HG02610 (cell line): ENCODE data around the gene SPEN.
"Not testable (repeated sequence)": the region's sequence is repeated elsewhere in the genome, so short reads cannot be mapped to it uniquely, and the experiment has no call there.

Source experiments
- ATAC-seq: cut with Tn5 transposase; IDR thresholded peaks from one replicate; pipeline ENCODE4 v1.9.1; 2021; ENCODE audit warnings: mild to moderate bottlenecking, moderate library complexity; ENCODE audit not compliant: unreplicated experiment

SPEN gene

DNA sequence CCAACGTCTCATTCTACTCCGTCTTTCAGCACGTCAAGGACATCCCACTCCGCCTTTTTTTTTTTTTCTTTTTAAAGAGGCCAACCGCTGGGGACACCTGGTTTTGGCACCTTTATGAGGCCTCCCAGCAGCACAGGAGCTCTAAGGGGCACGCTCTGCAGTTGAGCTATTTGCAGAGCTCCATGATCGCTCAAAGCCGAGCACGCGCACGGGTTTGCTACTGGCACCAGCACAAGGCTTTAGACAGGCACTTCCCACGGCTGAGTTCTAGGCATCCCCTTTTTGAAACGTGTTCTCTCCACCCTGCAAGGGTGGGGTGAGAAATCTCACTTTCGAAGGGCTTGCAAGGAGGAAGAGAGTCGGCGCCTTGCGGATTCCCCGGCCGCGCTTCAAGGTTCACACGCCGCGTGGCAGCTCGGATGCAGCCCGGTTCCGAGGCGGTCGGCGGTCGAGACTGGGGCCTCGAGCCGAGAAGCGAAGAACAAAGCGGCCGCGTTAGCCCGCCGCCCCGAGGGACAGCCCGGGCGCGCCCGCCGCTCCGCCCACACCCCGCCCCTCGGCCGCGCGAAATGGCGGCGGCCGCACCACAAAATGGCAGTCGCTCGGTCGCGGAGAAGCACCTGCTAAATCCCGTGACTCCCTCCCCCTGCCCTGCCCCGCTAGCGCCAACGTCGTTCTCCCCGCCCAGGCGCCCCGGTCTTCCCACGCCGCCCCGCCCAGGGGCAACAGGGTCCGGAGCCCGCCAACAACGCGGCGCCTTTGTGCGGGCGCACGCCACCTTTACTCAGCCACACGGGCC is 12.9 kb upstream of the SPEN start:
- peak; percentile 43 for ATAC-seq

DNA sequence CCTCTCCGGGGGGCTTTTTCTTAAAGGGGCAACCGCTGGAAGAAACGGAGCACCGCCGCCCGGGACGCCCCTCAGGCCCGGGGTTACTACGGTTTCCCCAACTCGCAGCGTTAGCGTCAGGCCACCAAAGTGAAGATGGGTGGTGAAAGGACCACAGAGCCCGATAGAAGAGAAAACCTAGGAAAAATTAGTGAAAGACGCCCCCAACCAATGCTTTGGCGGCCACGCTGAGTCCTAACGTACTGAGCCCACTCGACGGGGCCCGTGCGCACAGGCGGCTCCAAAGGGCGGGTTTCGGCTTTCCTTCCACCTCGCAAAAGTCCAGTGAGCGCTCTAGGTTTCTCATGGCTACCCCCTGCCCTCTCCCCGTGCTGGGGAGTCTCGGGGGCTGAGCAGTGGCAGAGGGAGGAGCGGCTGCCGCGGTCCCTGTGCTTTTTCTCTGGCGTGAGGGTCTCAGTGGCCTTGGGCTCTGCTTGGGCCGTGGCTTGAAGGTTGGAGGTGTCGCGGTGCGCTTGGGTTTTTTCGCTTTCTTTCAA is 12.2 kb upstream of the SPEN start:
- peak; percentile 1 for ATAC-seq

DNA sequence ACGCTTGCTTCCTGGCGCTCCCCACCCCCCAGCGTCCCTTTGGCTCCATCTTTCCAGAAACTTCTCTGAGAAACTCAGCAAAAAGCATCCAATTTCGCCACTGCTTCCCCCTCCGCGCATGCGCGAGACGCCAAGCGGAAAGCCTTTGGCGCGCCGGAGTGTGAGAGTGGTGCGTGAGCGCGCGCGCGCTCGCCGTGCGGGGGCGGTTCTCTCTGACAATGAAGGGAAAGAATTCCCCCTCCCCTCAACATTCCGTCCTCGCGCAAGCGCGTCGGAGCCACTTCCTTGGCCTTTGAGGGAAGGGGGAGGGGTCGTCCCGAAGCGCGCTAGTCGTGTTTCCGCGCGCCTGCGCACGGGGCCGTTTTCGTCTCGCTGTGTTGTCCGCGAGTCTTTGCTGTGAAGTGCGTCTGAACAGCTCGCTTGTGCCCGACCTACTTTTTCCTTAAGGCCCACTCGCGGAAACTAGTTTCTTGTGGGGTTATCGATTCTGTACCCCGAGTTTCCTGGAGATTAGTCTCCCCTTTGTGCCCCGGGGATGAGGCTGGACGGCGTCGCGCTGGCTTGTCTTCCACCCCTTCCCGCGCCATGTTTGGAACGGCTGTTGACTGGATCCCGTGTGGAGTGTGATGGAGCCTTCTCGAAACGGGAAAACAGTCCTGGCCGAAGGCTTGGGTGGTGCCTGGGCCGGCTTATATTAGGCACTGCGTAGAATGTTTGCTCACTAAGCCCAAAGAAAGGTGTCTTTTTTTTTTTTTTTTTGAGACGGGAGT is 11.6 kb upstream of the SPEN start:
- peak; percentile 37 for ATAC-seq

DNA sequence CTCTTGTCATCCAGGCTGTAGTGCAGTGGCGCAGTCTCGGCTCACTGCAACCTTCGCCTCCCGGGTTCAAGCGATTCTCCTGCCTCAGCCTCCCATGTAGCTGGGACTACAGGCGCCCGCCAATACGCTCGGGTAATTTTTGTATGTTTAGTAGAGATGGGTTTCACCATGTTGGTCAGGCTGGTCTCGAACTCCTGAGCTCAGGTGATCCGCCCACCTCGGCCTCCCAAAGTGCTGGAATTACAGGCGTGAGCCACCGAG is 11.1 kb upstream of the SPEN start:
- not testable (repeated sequence) for ATAC-seq

DNA sequence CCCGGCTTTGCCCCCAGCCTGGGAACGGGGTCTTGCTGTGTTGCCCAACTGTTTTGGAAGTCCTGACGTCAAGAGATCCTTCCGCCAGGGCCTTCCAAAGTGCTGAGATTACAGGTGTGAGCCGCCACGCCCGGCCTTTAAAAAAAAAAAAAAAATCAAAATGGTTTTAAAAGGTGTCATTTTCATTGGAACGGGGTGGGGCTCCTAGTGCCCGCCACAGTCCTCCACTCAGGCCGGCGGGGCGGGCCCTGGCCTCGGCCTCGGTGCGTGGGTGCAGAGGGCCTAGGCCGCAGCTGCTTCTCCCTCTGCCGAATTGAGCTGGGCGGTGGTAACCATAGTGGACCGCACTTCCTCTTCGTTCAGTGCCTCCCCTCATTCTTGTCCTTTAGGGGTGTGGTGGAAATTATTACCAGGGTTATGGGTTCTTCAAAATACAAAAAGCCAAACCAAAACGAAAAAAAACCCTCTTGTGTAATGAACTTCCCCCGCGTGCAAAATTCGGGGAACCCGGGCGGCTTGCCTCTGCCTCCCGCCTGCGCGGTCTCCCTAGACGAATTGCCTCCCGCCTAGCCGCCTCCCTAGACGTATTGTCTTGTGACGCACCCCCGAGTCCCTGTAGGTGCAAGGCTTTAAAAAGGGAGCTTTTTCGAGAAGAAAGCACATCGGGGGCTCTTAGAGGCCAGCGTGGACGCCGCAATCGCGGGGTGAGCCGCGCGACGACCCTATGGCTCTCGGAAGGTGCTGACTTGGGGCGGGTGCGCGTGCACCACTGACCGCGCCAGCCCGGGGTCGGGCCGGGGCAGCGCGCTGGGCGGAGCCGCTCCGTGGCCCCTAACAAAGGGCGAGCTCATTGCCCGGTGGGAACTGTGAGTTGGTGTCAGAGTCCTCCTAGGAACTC is 10.5 kb upstream of the SPEN start:
- ATAC-seq = no peak

DNA sequence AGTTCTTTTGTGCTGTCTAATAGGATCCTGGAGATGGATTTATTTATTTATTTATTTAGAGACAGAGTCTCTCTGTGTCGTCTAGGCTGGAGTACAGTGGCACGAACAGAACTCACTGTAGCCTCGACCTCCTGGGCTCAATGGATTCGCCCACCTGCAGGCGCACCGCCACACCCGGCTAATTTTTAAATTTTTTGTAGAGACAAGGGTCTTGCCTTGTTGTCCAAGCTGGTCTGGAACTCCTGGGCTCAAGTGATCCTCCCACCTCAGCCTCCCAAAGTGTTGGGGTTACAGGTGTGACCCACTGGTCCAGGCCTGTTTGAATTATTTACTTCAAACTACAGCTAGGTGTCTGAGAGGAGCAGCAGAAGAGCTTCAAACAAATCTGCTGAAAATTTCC is 9.6 kb upstream of the SPEN start:
- ATAC-seq = no peak

DNA sequence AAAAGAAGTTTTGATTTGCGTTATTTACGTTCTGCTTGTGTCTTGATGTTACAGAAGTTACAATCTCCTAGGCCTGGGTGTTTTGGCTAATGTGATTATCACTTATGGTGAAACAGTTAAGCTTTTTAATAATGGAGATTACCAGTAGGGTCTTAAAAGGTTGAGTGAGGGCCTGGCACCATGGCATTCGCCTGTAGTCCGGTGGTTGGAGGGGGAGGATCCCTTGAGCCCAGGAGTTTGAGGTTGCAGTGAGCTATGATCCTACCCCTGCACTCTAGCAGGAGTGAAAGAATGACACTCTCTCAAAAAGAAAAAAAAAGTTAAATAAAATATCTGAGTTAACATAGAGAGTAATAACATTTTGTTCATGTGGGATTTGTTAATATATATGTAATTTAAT is 8.8 kb upstream of the SPEN start:
- ATAC-seq = no peak

DNA sequence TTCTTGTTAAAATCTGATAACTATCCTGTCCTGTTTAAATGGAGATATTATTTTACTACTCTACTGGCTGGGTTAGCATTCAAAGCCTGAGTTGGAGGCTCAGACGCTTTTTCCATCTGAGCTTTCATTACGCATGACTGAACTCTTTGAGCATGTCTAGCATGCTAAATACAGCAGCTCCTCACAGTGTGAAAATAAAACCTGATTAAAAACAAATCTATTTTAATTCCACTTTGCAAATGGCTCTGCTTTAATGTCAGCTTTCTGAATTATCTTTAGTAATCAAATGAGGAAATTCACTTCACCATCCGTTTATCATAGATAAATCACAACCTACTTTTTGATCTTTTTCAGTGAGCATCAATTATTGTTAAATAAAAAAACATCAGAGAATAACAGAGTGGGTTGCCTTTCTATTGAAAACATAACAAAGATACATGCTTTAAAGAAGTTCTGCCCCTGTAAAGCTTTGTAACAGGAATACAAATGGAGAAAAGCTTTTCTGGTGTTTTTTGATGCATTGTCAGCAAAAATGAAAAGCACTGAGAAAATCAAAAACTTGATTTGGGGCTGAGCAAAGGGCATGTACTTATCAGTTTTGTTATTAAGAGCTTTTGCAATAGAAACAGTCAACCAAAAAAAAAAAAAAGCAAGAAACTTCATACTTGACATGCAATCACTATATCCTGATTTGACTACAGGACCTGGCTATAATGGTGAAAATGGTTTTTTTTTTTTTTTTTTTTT is 3.5 kb upstream of the SPEN start:
- ATAC-seq = no peak

DNA sequence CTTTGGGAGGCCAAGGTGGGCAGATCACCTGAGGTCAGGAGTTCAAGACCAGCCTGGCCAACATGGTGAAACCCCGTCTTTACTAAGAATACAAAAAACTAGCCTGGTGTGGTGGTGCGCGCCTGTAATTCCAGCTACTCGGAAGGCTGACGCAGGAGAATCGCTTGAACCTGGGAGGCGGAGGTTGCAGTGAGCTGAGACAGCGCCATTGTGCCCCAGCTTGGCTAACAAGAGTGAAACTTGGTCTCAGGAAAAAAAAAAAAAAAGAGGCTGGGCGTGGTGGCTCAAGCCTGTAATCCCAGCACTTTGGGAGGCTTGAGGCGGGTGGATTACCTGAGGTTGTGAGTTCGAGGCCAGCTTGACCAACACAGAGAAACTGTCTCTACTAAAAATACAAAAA is 1.5 kb upstream of the SPEN start:
- not testable (repeated sequence) for ATAC-seq

DNA sequence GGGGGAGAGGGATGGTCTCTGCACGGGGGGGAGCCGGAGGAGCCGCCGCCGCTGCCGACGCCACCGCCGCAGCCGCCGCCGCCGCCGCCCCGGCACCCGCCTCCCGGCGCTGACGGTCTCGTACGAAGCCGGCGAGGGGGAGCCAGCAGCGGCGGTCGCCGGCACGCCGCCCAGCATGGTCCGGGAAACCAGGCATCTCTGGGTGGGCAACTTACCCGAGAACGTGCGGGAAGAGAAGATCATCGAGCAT is 311 bp downstream of the SPEN start:
- ATAC-seq = no peak

DNA sequence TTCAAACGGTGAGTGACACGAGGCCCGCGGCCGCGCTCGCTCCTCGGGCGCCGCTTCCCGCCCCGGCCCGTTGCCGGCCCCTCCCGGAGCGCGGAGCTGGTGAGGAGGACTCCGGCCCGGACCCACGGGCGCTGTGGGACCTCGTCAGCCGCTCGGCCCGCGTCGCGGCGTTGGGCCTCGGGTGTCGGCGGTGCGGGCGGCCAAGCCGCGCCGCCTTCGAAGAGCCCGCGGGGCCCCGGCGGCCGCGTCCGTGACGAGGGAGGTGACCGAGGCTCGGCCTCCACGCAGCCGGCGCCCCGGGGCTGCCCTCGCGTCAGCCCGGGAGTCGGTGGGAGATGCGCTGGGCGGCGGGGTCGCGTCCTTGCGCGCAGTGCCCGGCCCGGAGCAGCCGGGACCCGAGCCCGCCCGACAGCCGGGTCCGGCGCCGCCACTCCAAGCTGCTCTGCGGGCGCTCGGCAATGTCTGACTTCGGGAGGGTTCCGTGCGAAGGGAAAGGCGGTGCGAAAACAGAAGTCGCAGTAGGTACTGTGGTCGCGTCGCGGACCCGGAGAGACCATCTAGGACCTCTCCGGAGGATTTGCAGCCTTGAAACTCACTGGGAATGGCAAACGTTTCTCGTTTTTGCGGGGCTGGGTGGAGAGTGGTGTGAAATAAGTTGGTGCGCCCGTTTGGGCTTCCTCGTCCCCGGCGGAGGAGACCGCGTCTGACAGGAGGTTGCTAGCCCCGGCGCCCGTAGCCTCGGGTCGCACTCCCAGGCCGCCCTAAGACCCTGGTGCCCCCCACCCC is 829 bp downstream of the SPEN start:
- peak; percentile 14 for ATAC-seq

DNA sequence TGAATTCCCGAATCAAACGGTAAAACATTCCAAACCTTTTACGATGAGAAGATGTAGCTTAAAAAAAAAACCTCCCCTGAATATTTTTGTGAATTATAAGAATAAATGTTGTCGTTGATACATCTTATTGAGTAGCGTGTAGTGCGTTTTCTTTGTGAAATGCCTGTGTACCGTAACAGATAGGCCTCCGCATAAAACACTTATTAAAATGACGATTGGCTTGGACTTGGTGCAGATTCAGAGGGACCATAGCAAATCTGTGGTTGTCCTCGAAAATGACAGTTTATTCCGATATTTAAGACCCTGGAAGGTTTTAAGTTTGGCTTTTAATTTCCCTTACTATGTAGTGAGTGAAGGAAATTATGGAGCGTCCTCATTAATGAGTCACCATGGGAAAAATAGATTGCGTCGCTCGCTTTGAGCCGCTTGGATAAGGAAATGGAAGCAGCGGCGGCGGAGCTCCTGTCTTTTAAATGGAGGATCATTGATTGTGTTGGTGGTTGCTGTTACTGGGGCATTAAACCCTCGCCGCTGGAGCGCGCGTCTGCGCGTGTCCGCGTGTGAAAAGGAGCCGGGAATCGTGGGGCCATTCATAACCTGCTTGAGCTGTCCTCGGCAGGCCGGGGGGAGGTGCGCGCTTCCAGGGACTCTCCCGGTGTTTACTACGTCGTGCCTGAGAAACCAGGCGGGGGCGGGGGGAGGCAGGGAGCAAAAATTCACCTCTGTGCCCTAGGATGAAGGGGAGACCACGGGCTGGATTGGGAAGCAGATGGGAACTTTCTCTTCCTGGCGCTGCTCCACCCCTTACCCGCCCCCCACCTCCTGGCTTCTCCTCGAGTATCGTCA is 1.6 kb downstream of the SPEN start:
- ATAC-seq = no peak

DNA sequence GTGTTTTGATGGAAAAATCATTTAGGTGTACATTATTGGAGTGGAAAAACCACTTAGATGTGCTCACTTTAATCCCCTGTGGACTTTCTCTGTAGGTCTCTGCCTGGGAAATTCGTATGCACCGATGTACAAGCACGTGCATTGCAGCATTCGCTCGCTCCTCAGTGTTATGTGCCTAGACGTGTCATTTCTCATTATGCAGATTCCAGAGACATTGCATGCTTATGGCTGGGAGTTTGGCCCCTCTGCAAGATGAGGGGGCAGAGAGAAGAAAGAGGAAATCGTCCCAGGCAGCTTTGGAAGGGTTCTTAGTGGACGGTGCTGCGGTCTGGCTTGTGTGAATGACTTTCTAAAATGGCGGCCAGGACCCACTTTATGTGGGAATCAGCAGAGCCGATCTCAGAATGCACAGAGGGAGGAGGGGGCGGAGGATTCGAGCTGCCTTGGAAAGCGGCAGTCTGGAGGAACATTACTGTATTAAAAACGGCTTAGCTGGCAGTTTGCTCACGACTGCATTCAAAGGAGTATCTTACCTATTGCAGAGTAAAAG is 2.3 kb downstream of the SPEN start:
- no peak for ATAC-seq

DNA sequence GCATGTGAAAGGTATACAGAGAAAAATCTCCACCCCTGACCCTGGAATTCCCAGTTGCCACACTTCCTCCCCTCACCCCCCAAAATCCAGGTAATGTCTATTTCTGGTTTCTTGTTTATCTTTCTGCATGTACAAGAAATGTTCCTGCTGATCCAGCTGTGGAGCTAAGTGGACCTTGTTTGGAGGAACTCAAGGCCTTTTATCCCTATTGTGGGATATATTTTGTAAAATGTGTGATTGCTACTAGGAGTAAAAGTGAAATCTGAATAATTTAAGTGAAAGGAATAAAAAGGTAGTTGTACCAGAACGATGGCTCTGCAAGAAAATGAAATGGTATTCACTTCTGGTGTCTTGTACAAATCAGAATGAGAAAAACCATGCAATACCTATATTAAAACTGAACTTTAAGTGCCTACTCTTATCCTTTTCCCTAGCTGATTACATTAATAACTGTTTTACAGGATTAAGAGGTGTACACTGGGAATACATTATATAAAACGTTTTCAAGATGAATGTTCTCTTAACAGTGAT is 3.0 kb downstream of the SPEN start:
- ATAC-seq = no peak

DNA sequence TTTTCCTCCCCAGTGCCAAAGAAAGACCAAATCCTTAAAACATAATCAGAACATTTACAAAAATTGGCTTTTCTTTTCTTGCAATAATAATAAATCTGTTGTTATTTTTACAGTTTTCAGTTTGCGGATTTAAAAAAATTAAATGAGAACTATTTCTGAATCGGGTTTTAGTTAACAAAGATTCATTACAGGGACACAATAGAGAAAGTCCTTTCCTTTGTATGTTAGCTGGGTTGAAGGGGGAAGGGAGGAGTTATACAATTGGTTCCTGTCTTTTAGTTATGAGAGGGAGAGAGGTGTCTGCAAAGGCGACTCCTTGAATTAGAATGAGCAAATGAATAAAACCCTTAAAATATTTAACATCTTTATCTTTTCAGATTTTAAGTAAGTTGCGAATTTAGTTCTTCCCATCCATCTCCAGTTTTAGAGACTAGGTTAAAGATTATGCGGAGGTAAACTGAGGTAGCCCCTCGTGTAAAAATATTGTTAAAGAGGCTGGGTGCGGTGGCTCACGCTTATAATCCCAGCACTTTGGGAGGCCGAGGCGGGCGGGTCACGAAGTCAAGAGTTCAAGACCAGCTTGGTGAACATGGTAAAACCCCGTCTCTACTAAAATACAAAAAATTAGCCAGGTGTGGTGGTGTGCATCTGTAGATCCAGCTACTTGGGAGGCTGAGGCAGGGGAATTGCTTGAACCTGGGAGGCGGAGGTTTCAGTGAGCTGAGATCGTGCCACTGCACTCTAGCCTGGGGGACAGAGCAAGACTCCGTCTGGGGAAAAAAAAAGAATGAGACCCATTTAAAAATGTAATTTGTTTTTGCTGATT is 3.9 kb downstream of the SPEN start:
- ATAC-seq = no peak

DNA sequence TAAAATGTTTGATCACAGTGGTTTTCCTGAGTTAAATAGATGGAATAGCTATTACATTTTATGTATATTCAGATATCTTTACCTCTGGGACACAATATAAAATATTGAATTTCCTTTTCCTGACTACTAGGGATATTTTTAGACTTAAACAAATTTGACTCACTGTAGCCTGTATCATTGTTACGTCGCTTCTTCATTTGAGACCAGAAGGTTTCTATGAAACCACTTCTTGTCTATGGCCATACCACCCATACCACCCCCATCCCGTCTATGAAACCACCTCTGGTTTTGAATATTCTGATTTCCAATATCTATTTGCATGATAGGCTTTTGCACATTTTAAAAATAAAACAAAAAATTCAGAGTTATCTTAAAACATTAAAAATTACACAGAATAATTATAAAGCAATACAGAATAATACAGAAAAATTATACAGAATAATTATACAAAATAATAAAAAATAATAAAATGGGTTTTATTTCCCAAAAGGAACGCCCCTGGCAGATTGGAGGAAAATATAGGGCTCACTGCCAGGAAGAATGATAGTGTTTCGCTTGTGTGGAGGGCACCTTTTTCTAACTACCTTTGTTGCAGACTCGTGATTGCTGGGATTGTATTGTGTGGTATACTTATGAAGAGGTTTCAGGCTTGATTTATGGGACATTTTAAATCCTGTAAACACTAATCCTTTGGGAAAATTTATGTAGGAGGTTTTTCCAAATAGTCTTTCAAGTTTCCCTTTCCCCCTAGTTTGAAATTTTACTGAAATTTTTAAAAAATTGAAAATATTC is 4.7 kb downstream of the SPEN start:
- ATAC-seq = no peak

DNA sequence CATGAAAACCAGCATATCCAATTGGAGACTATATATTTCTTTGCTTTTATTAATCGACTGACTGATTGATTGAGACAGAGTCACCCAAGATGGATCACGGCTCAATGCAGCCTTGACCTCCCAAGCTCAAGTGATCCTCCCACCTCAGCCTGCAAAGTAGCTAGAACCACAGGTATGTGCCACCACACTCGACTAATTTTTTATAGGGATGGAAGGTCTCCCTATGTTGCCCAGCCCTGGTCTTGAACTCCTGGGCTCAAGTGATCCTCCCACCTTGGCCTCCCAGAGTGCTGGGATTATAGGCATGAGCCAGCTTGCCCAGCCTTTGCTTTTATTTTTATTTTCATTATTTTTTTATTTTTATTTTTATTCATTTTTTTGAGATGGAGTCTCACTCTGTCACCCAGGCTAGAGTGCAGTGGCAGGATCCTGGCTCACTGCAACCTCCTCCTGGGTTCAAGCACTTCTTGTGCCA is 5.4 kb downstream of the SPEN start:
- ATAC-seq = no peak
